Loucy (cell line): ENCODE results near the gene KIAA2012.

Source experiments
- CTCF ChIP-seq: fragments of 200-600 bp; sonication (generic); conservative IDR thresholded peaks from 2 replicates; pipeline ENCODE4 v1.5.1; 2014; ENCODE audit warnings: mild to moderate bottlenecking, antibody characterized with exemption, low read length
- EZH2phosphoT487 ChIP-seq: fragments of 200-600 bp; IDR thresholded peaks from 2 replicates; pipeline ENCODE4 v1.6.1; 2018; ENCODE audit warnings: antibody characterized with exemption, mild to moderate bottlenecking, moderate library complexity, borderline replicate concordance

GRCh38 chr2:202114795-202115194, 41.7 kb downstream of the KIAA2012 start:
- TF ChIP-seq EZH2phosphoT487 (no peak), CTCF (no peak)
